B cell (primary cell): Measurements from ENCODE around the gene RAD51C. TPM values are rescaled to one million over a fixed set of nuclear protein-coding genes. Genes with fewer than 3 reads are reported as not detected.
"Not testable (repeated sequence)": the region's sequence is repeated elsewhere in the genome, so short reads cannot be mapped to it uniquely, and the experiment has no call there.

Source experiments
- ATAC-seq: fragments of 200-7000 bp; cut with Tn5 transposase; one replicate; pipeline ENCODE4 v1.10.0; 2021; ENCODE audit warnings: low read depth, mild to moderate bottlenecking, moderate number of reproducible peaks, moderate library complexity
- CTCF ChIA-PET: fragments of 350-600 bp; sonication (Branson Sonifier 250); formaldehyde crosslinking; loops from one replicate; lab custom pipeline; 2021; ENCODE audit warnings: antibody characterized with exemption, inconsistent platforms; lab: Charles Lee
- POLR2A ChIA-PET: fragments of 350-600 bp; sonication (Branson Sonifier 250); formaldehyde crosslinking; loops from one replicate; lab custom pipeline; 2021; ENCODE audit warnings: antibody characterized with exemption; lab: Charles Lee
- DNase-seq: peaks from one replicate; pipeline ENCODE4 v3.0.0; 2013
- H2AFZ ChIP-seq: 2 replicates; pipeline ENCODE4 v1.6.1; 2012; ENCODE audit warnings: mild to moderate bottlenecking, low read depth, low read length; ENCODE audit not compliant: insufficient read depth, poor library complexity, severe bottlenecking
- H3K27ac ChIP-seq, 2 donors: 1 replicate in 1 of 2; 2 replicates in 1 of 2; pipeline ENCODE4 v1.5.1; 2012 to 2013; ENCODE audit warnings: low read length in 2 of 2, mild to moderate bottlenecking in 2 of 2, moderate library complexity in 1 of 2
- H3K27me3 ChIP-seq, 4 experiments: fragments of 200-600 bp in 1 of 4; sonication (generic) in 1 of 4; replicated peaks in 1 of 4; 1 replicate in 2 of 4; 2 replicates in 2 of 4; pipeline versions ENCODE4 v1.6.1 to v1.7.0; 2013 to 2016; ENCODE audit warnings: low read length in 3 of 4, mild to moderate bottlenecking in 2 of 4, mixed read lengths in 1 of 4, moderate library complexity in 1 of 4; ENCODE audit not compliant: insufficient read depth in 4 of 4, control insufficient read depth in 3 of 4; ENCODE audit errors: control extremely low read depth in 1 of 4
- H3K36me3 ChIP-seq, 2 experiments: replicated peaks in 1 of 2; 1 replicate in 1 of 2; 2 replicates in 1 of 2; pipeline versions ENCODE4 v1.6.1 to v1.7.1; 2013; ENCODE audit warnings: low read length in 1 of 2; ENCODE audit not compliant: insufficient read depth in 2 of 2, control insufficient read depth in 1 of 2; ENCODE audit errors: control extremely low read depth in 1 of 2, extremely low read depth in 1 of 2
- H3K4me1 ChIP-seq, 2 donors: fragments of 200-600 bp in 1 of 2; sonication (generic) in 1 of 2; 1 replicate in 1 of 2; 2 replicates in 1 of 2; pipeline versions ENCODE4 v1.5.1 to v1.6.1; 2013 to 2017; ENCODE audit warnings: low read length in 2 of 2; ENCODE audit not compliant: control insufficient read depth in 2 of 2, insufficient read depth in 2 of 2
- H3K4me2 ChIP-seq: replicated peaks from 2 replicates; pipeline ENCODE3; 2012; ENCODE audit warnings: mild to moderate bottlenecking, low read depth, low read length; ENCODE audit not compliant: poor library complexity, severe bottlenecking
- H3K4me3 ChIP-seq, 5 experiments: fragments of 200-600 bp in 1 of 5; sonication (generic) in 1 of 5; 1 replicate in 3 of 5; 2 replicates in 2 of 5; pipeline versions ENCODE4 v1.5.1 to v1.7.0; 2011 to 2016; ENCODE audit warnings: low read length in 4 of 5, mild to moderate bottlenecking in 4 of 5, low read depth in 2 of 5, control low read depth in 1 of 5, moderate library complexity in 1 of 5; ENCODE audit not compliant: insufficient read depth in 1 of 5; ENCODE audit errors: control extremely low read depth in 1 of 5, extremely low read depth in 1 of 5
- H3K79me2 ChIP-seq: fragments of 200-600 bp; sonication (generic); one replicate; pipeline ENCODE4 v1.6.0; 2016; ENCODE audit warnings: low read length; ENCODE audit not compliant: control insufficient read depth, insufficient read depth
- H3K9ac ChIP-seq: fragments of 200-600 bp; sonication (generic); 2 replicates; pipeline ENCODE4 v1.6.1; 2017; ENCODE audit warnings: mild to moderate bottlenecking, low read length, moderate library complexity
- H3K9me3 ChIP-seq, 3 donors: one replicate each; pipeline versions ENCODE4 v1.6.1 to v1.7.1; 2013; ENCODE audit warnings: low read length in 2 of 3; ENCODE audit not compliant: control insufficient read depth in 2 of 3, insufficient read depth in 1 of 3; ENCODE audit errors: control extremely low read depth in 1 of 3
- H4K20me1 ChIP-seq: 2 replicates; pipeline ENCODE4 v1.6.0; 2012; ENCODE audit warnings: mild to moderate bottlenecking, low read length; ENCODE audit not compliant: insufficient read depth, control insufficient read depth, poor library complexity, severe bottlenecking
- H3K27ac Mint-ChIP-seq: one replicate; pipeline ENCODE4 v1.8.0; 2021; ENCODE audit warnings: mixed read lengths
- H3K27me3 Mint-ChIP-seq: one replicate; pipeline ENCODE4 v1.8.0; 2021; ENCODE audit warnings: mixed read lengths
- H3K4me1 Mint-ChIP-seq: one replicate; pipeline ENCODE4 v1.8.0; 2021; ENCODE audit warnings: mixed read lengths
- H3K4me3 Mint-ChIP-seq: one replicate; pipeline ENCODE4 v1.8.0; 2021; ENCODE audit warnings: mixed read lengths
- H3K9me3 Mint-ChIP-seq: one replicate; pipeline ENCODE4 v1.8.0; 2022; ENCODE audit warnings: mixed read lengths; ENCODE audit not compliant: insufficient read depth
- EZH2 ChIP-seq: IDR thresholded peaks from 2 replicates; pipeline ENCODE4 v1.6.1; 2012; ENCODE audit warnings: borderline replicate concordance, low read depth, mild to moderate bottlenecking, moderate library complexity, low read length; ENCODE audit not compliant: insufficient read depth, poor library complexity, severe bottlenecking
- WGBS: methylation state at CpG from one replicate; pipeline ENCODE4 v1.1.5; 2013; ENCODE audit warnings: missing lambda C conversion rate; ENCODE audit not compliant: insufficient coverage; 5-methylcytosine and 5-hydroxymethylcytosine counted together
- intact Hi-C: fragments of 100-400 bp; cut with micrococcal nuclease; formaldehyde crosslinking; loops from one replicate; pipeline ENCODE4 v1.10.0; 2022
- polyA plus RNA-seq: library from polyadenylated mRNA; depleted of rRNA; stranded (reverse); fragments of >200 nt; gene quantifications from 2 replicates; pipeline ENCODE4 v1.2.3, GENCODE V29; 2012
- total RNA-seq, 2 donors: library from RNA; stranded (reverse); fragments of 120-200 nt in 1 of 2; gene quantifications; 1 replicate in 1 of 2; 2 replicates in 1 of 2; pipeline versions ENCODE4 v1.2.3 to v1.2.4, GENCODE V29; 2013 to 2022
- TF ChIP-seq, protein P1 (sequence below): fragments of 200-600 bp; IDR thresholded peaks from one replicate; pipeline ENCODE4 v1.8.0; 2022; ENCODE audit warnings: antibody characterized with exemption, mild to moderate bottlenecking

RAD51C gene
- total and polyA plus RNA-seq, 2 donors (not counting 1 experiment from before 2014, with no cell fraction given) = 14.2 to 33.2 TPM

DNA sequence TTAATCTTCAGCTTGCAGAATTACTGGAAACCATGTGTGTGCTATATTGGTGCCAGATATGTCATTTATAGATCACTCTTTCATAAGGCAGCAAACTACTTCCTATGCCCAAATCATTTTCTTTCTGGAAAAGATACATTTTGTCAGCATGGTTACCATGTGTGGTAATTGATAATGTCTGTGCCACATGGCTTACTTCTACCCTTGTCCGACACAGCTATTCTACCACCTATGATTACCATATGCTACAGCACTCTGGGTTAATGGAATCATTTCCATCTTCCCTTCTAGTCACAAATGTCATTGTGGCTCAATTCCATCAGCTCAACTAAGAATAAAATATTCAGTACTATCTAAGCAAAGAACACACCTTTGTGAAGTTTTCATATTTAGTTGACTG lies 55.3 kb downstream of the RAD51C start:
- TF ChIP-seq, protein P1, sequence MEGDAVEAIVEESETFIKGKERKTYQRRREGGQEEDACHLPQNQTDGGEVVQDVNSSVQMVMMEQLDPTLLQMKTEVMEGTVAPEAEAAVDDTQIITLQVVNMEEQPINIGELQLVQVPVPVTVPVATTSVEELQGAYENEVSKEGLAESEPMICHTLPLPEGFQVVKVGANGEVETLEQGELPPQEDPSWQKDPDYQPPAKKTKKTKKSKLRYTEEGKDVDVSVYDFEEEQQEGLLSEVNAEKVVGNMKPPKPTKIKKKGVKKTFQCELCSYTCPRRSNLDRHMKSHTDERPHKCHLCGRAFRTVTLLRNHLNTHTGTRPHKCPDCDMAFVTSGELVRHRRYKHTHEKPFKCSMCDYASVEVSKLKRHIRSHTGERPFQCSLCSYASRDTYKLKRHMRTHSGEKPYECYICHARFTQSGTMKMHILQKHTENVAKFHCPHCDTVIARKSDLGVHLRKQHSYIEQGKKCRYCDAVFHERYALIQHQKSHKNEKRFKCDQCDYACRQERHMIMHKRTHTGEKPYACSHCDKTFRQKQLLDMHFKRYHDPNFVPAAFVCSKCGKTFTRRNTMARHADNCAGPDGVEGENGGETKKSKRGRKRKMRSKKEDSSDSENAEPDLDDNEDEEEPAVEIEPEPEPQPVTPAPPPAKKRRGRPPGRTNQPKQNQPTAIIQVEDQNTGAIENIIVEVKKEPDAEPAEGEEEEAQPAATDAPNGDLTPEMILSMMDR = no peak
- no peak for TF ChIP-seq EZH2
- Histone ChIP-seq H3K36me3 (no peaks in the 10 kb centered on the region), H4K20me1 (no peaks in the 10 kb centered on the region), H3K4me3 (no peak overlapping the region), H3K27ac (no peak overlapping the region), H2AFZ (no peak overlapping the region), H3K79me2 (no peaks in the 10 kb centered on the region), H3K4me1 (no peaks in the 10 kb centered on the region), H3K4me2 (no peak overlapping the region), H3K9me3 (peaks cover 0 to 2% (median 0%) of the 10 kb centered on the region in 3 donors), H3K9ac (no peak overlapping the region), H3K27me3 (no peaks in the 10 kb centered on the region)
- DNase-seq (no peak), ATAC-seq (no peak)
- H3K9me3 Mint-ChIP-seq = no peaks in the 10 kb centered on the region
- CTCF ChIA-PET = interaction anchor here (0.5 kb wide), 1 partner anchor 170 kb away, joined by 4 read pairs; no protein-coding TSS in a partner anchor
- no peaks in the 10 kb centered on the region for H3K4me1 Mint-ChIP-seq
- no peaks in the 10 kb centered on the region for H3K27me3 Mint-ChIP-seq
- intact Hi-C loops = no loop called here
- no peak overlapping the region for H3K4me3 Mint-ChIP-seq
- POLR2A ChIA-PET = no interaction called here
- WGBS = no CpG with 5 or more reads among the region's 1 CpG
- H3K27ac Mint-ChIP-seq = no peak overlapping the region

DNA sequence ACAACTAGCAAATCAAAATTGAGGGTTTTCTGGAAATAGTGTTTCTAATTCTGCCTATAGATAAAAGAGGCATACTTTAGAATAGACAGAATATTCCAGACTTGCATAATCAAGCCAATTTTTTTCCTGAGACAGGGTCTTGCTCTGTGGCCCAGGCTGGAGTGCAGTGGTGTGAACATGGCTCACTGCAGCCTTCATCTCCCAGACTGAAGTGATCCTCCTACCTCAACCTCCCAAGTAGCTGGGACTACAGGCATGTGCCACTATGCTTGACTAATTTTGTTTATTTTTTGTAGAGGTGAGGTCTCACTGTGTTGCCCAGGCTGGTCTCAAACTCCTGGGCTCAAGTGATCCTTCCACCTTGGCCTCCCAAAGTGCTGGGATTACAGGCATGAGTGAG lies 57.2 kb downstream of the RAD51C start:
- H3K9ac ChIP-seq, H3K4me1 ChIP-seq, intact Hi-C loops, H3K4me3 Mint-ChIP-seq, H4K20me1 ChIP-seq, H3K27me3 Mint-ChIP-seq, POLR2A ChIA-PET, H3K4me1 Mint-ChIP-seq, H3K27ac ChIP-seq, H3K27ac Mint-ChIP-seq, H3K9me3 ChIP-seq, H3K4me3 ChIP-seq, H3K4me2 ChIP-seq, DNase-seq, H3K36me3 ChIP-seq, H3K79me2 ChIP-seq, H2AFZ ChIP-seq, H3K27me3 ChIP-seq, H3K9me3 Mint-ChIP-seq, ATAC-seq, CTCF ChIA-PET: not testable (repeated sequence)
